GM21528 (cell line): ENCODE measurements around the gene KIAA0753.

Experiments
- ATAC-seq: cut with Tn5 transposase; IDR thresholded peaks from one replicate; pipeline ENCODE4 v1.9.1; 2021; ENCODE audit warnings: mild to moderate bottlenecking, moderate library complexity; ENCODE audit not compliant: unreplicated experiment, low FRiP score

Gene KIAA0753

DNA sequence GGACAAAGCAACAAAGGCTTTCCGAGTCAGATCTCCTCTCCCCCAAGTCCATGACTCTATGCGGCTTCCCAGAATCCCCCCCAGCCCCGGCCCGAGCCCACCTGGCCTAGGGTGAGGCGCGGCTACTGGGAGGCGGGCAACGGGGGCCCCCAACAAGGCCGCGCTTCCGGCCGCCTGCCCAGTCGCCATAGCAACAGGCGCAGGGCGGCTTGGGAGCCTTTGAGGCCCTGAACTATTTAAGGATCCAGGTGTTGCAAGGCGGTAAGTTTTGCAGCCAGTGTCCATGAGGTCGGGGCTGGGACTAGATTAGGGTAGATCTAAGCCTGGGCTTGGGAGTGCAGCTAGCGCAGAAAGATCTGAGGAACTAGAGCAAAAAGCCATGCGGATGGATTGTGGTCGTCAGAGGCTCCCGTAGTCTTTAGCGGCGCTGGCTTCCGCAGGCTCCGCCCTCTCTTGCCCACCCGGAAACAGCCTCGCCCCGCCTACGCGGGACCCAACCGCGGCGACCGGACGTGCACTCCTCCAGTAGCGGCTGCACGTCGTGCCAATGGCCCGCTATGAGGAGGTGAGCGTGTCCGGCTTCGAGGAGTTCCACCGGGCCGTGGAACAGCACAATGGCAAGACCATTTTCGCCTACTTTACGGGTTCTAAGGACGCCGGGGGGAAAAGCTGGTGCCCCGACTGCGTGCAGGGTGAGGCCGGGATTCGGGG is at the start of gene KIAA0753, which contains the start of gene TXNDC17:
Gene KIAA0753 (minus strand): TSS at position 176 of the 711 bp plus-strand sequence. CDS start 5,608 bp downstream, outside the sequence.
Gene TXNDC17 (plus strand): TSS at position 525 of the 711 bp plus-strand sequence. CDS start 23 bp downstream, at position 548.
- peak; percentile 85 for ATAC-seq

DNA sequence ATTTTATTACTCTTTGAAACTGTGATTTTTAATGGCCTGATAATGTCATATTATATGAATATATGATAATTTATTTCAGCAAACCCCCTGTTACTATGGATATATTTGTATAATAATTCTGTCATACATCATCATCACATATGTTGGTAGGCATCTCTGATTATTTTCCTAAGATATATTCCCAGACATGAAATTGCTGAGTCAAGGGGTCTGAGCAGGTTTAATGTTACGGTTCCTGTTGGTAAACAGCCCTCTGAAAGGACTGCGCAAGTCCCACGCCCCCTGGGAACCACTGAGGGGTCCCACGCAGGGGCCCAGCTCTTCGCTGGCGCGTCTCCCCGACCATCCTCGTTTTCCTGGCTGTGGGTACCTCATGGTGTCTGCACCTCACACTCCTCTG is 48.4 kb upstream of the KIAA0753 start:
- ATAC-seq = no peak

DNA sequence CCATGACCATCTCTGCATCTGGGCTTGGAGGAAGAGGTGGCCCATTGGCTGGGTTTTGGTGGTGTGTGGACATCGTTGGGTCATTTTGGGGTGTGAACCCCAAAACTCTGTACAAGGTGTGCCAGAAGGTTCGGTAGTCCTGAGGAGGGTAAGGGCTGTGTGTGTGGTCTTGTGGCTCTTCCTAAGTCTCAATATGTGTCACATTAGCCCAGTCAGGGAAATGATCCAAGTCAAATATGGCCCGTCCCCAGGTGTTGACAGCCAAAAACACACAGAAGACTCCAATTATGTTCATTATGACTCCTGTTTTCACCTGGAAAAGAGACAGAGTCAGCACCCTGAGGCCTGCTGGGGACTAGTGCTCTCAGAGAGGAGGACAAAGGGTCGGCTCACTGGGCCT is 45.5 kb upstream of the KIAA0753 start:
- ATAC-seq = no peak

DNA sequence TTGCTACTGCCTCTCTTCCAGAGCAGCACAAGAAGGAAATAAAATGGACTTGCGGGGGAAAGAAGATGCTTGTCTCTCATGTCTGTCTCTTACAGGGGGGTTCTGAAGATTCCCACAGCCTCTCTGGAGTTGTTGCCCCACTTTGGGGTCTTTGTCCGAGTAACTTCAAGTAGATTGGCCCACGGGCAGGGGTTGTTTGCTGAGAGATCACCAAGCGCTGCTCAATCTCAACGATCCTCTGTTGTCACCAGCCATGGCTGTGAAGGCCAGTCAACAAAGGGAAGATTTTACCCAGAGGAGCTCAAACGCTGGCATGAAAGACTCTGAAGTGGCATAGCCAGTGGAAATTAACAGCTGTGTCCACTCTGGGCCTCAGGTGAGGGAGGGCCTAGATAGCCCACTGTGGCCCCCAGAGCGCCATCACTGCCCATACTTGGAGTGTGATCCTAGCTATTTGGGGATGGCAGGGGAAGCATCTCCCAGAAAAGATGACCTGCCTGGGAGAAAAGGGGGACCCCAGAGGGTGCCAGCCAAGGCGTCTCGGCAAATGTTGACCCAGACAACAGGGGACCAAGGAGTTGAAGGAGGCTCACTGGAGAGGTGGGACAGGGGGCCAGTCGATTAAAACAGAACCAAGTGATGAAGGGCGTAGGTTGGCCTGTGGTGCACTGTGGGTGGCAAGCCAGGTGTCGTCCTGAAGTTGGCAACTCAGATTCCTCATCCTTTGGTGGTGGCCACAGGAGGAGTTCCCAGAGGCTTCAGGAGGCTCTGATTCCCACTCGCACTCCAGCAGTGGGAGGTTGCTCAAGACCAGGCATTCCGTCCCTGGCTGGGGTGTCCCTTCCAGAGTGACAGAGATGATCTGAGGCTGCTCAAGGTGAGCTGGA is 44.6 kb upstream of the KIAA0753 start:
- ATAC-seq = no peak

DNA sequence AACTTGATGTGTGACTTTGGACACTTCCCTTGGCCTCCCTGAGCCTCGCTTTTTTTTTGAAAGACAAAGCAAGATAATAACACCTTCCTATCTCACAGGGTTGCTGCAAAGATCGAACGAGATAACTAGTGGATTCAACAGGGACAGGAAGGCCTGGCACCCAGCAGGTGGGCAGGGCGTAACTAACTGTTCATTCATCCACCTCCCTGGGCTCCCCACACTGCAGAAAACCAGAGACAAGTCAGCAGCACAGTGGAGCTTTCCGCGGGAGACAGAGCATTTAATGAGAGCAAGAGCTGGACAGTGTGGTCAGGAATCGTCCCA is 43.9 kb upstream of the KIAA0753 start:
- ATAC-seq = no peak

DNA sequence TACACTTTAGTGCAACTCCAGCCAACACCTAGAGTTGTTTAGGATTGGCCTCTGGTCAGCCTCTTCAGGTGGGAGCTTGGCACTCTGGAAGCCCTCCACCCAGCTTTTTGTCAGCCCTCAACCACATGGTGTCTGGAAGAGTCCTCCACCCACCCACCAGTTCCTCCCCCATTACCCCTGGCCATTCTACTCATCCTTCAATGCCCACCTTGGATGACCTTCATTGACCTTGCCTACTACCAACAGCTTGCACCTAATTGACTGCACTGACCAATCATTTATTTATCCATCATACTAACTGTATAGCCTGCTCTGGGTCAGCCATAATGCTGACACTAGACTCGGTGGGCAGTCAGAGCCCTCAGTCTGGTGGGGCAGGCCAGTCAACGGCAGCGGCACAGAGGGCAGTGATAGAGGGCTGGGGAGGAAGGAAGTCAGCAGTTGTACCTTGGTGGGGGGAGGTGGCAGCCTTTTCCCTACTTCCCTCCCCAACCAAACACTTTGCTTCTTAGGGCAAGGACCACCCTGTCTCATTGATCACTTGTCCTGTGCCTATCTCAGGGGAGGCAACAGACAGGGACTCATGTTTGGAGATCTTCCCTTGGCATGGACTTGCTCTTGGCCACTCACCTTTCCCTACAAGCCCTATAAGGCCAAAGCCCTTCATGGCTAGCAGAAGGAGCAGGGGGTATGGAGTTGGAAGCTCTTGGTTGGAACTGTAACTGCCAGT is 43.4 kb upstream of the KIAA0753 start:
- no peak for ATAC-seq

DNA sequence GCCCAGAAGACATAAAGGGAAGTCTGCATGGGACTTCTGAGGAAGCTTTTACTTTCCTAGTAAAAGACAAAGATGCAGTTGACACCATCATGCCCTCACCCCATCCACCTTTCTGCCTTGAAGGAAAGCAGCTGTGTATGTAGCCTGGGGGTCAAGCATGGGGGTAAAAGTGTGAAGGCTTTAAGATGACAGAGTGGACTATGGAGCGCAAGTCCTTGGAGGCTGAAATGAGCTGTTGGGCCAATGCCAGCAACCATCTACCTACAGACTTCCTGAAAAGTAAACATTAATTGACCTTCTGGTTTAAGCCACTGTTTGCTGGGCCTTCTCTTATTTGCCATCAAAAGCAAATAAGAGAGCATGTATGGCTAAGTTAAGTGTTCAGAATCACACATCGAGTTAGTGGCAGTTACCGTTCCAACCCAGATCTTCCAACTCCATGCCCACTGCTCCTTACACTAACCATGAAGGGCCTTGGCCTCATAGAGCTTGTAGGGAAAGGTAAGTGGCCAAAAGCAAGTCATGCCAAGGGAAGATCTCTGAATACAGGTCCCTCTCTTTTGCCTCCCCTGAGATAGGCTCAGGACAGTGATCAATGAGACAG is 42.7 kb upstream of the KIAA0753 start:
- ATAC-seq = no peak

DNA sequence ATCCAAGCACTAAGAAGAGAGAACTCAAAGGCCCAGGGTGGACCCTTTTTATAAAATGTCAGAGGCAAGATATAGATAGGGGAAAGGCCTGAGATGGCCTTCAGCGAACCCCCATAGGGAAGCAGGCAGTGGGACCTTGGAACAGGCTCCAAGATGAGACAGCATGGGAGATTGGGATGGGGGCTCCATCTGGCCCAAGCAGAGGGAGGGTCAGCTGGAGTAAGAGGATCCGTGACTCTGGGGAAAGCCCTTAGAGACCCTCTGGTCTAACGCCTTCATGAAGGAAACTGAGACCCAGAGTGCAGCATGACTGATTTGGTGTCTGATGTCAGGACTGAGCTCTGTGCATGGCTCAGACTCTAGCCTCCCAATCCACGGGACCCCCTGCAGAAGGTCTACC is 41.8 kb upstream of the KIAA0753 start:
- ATAC-seq = no peak

DNA sequence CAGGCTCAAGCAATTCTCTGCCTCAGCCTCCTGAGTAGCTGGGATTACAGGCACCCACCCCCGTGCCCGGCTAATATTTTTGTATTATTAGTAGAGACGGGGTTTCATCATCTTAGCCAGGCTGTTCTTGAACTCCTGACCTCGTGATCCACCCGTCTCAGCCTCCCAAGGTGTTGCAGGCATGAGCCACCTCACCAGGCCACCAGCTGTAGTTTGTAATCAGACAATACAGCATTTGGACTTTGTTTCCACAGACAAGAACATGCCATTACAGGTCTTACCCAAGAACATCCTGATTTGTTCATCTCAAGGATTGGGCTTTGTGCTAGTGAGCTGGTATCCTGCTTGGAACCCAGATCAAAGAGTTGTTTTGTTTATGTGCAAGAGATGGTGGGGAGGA is 41.2 kb upstream of the KIAA0753 start:
- ATAC-seq = no peak

DNA sequence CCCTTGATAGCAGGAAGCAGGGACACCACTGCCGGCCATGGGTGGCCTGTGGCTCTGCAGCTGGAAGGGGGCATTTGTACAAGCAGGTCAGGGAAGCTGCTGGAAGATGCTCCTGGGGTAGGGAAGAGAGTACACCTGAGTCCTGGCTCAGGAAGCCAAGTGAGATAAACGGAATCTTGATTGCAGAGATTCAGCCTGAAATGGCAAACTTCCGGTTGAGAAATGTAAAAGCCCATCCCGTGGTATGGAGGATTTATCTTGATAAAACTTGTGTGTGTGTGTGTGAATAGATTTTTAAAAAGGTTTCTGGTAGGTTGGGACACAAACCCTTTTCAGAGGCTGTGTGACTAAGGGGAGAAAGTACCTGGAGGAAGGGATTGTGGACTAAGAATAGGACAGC is 40.7 kb upstream of the KIAA0753 start:
- ATAC-seq = no peak

DNA sequence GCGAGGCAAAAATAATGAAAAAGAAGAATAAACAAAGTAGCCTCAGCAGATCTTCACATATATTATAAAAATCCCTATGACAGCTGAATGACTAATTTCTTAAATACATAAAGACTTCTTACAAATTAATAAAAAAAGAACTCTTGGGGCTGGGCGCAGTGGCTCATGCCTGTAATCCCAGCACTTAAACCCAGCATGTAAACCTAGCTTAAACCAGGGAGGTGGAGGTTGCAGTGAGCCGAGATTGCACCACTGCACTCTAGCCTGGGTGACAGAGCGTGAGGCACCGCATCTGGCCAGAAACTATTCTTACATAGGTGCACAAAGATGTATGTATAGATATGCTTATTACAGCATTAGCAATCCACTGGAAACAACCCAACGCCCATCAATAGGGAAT is 38.7 kb upstream of the KIAA0753 start:
- ATAC-seq = no peak

DNA sequence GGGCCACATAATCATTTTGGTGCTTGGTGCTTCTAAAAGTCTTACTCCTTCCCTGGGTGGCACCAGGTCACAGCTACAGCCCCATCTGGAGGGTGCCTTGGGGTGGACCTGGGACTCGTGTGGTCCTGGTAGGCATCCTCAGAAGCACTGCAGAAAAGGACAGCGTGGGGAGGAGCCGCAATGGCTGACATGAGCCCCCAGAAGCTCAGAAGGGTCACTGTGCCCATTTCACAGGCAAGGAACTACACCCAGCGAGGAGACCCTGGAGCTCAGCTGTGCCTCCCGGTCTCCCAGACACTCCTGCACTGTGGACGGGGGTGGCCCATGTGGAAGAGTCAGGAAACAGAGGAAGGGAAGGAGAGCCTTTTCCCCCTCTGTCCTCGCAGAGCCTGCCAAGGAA is 37.4 kb upstream of the KIAA0753 start:
- ATAC-seq = no peak

DNA sequence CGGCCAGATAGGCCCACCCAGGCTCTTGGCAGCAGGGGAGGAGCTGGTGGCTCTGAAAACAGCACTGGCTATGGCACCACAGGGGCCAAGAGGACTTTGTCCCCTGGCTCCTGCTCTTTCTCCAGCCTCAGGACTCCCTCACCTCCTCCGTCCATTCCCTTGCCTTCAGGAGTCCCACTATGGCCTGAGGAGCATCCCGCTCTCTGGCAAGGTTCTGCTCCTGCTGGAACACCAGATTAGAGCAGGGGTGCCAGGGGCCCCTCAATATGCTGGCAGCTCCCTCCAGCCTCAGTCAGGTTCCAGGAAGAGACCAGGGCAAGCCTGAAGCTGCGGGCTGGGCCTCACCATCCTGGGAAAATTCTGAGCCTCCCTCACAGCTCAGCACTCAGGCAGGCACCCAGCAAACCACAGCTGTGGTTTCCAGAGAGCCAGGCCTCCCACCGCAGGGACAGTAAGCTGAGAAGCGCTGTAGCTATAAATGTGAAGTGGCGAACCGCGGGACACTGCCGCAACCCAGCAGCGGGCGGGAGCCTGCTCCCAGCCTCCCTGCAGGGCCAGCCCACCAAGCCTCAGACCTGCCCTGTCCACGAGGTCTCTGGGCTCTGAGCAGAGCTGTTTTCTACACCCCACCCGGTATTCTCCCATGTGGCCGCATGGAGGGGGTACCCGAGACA is 36.8 kb upstream of the KIAA0753 start:
- ATAC-seq = no peak

DNA sequence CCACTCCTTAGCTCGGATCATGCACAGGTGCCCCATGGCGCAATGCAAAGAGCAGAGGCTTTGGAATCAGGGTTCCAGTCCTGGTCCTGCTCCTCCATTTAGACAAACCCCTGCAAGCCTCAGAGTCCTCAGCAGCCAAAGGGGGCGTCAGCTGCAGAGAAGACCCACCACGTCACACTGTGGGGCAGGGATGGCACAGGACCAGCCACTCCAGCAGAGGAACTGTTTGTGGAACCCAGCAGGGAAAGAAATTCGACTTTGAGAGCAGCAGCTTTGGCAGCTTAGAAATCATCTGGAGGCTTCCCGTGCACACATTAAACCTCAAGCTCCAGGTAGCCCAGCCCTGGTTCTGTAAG is 36.3 kb upstream of the KIAA0753 start:
- ATAC-seq = no peak

DNA sequence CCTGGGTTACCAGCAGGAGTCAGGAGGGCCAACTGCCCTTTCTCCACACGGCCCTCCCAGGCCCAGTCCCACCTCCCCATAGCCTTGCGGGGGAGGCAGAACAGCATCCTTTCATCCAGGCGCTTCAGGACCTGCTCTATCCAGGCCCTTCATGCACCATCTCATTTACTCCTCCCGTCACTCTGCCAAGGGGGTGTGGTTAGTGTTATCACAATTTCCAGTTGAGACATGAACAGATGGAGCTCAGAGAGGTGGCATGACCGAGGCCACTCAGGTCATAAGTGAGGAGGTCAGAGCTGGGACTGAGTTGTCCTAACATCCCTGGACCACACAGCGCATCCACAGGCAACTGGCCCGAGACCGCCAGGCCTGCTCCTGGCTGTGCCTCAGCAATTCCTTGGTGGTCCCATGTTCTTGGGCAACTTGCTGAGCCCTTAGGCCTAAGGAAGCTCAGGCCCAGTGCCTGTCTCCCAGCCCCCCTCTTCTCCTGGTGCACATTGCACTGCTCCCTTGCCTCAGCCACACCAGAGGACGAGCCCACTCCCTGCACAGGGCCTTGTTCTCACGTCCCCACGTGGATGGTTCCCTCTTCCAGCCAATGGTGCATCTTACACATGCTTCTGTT is 34.8 kb upstream of the KIAA0753 start:
- no peak for ATAC-seq

DNA sequence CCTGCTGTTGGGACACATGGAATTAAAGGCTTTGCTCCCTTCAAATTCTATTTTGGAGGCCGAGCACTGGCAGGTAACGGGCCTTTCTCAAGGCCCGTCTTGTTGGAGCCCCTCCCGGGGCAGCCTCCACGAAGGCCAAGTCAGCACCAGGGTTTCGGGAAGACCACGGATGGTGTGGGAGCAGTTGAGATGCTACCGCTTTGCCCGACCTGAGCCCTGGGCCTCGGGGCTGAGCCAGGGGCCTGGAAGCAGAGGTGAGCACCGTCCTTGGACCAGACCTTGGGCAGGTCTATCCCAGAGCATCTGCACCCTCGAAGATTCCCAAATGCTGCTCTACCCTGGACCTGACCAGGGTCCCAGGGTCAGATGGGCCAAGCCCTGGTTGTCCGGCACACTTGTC is 34.1 kb upstream of the KIAA0753 start:
- no peak for ATAC-seq

DNA sequence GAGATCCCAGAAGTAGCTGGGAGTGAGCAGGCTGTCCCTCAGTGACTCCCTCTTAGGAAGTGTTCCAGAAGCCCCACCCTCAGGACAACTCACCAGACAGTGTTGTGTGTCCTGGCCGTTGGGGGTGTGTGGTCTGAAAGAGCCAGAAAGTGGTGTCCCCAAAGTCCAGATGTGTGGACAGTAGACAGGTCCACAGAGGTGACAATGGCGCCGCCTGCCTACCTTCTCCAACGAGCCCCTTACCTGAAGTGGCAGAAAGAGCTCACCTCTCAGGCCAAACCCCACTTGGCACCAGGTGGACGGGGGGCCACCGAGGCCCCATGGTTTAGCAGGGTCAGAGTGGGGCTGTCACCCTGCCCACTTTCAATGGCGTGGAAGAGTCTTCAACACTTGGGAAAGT is 30.9 kb upstream of the KIAA0753 start:
- no peak for ATAC-seq

DNA sequence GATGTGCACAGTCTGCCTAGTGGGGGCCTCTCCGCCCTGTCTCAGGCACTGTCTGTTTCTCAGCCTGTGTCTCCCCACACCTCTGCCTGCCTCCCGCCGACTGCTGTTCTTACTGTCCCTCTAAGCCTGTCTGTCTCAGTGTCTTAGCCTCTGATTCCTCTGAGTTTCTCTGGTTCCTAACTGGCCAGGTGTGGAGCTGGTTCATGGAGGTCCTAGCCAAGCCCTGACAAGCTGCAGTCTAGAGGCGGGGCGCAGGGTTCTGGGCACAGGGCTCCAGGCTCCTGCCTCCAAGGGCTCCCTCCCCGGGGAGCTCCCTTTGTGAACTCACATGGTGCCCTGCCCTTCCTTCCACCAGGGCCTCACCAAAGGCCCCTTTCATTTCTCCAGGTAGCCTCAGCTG is 30.5 kb upstream of the KIAA0753 start:
- ATAC-seq = no peak

DNA sequence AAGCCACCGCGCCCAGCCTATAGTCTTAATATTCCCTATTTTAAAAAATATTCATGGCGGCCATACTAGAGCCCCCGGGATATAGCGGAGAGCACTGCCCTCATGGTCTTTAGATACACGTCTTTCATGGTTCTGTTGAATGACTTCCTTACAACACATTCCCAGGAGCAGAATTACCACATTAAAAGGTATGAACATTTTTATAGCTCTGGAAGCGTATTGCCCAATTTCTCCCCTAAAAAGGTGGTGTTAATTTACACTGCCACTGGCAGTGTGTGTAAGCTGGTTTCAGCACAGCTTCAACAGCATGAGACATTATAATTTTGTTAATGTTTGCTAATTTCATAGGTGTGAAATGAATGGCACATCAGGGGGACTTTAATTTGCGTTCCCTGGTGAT is 30.1 kb upstream of the KIAA0753 start:
- ATAC-seq = no peak
